ENCODE measurements around the gene PDE5A.

- no peak for TF ChIP-seq POLR2A (IDR thresholded peaks at IDR 0.05; ENCODE audit: low read depth)
- TF ChIP-seq CTCF (IDR thresholded peaks at IDR 0.05) = no peak
- TF ChIP-seq POLR2AphosphoS5 (IDR thresholded peaks at IDR 0.05) = no peak
- TF ChIP-seq EP300 (IDR thresholded peaks at IDR 0.05) = no peak
Measured at GRCh38 chr4:119478446-119479179, 150.0 kb downstream of the PDE5A start.
